Stimulated activated CD4-positive, alpha-beta T cell treated with anti-CD3 and anti-CD28 coated beads, Interleukin-4, amount 100 ng/mL, for 24 hours (primary cell): ENCODE data around the gene DLG2.
"Not testable (repeated sequence)": the region's sequence is repeated elsewhere in the genome, so short reads cannot be mapped to it uniquely, and the experiment has no call there.

Experiments
- DNase-seq: peaks from one replicate; pipeline ENCODE4 v3.0.0-alpha.2; 2020

The DLG2 gene

DNA sequence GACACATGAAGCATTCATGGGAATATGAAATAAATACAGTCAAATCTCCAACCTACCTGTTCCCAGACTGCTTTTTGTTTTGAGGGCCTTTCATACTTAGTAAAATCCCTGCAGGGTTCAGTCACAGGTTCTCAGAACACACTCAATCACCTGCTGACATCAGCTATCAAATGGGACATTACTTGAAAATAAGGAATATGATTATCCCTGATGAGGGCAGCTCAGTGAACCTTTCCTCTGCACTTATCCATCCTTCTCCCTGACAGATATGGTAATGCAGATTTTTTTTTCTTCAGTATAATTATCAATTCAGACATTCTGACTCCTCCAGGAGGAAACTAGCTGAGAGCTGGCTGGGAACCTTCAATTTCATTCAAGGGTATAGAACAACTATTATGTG is 1213.6 kb downstream of the DLG2 start:
- no peak for DNase-seq

DNA sequence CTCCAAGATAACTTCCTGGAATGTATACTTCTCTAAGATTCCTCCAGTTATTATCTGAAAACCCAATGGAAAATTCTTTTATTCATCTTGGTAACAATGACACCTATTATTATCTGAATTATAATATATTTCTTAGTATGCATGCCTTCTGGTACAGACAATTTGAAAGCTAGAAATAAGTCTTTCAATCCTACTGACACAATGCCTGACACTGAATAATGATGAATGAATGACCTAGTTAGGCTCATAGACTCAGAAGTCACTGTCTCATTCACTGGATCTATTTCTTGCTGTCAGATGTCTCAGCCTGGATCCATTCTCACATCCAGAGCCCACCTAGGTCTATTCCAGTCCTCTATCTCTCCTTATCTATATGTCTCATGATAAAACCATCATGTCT is 1214.3 kb downstream of the DLG2 start:
- DNase-seq, result no peak

DNA sequence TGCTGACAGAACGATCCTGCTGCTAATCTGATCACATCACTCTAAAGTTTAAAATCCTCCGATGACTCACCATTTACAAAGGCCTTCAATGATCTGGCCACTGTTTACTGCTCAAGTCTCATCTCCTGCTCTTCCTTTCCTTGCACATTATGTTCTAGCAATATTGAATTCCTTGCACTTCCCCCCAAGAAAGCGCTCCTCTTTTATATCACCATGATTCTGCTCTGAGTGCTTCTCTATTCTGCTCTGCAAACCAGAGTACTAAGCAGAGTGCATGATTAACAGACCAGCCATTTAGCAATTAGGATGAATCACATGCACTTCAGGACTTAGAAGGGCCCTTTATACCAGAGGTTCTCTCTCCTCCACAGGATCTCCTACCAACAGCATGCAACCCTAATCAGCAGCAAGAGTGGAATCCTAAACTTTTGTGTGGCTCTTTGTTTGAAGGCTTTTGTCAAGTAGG is 1218.2 kb downstream of the DLG2 start:
- DNase-seq, result no peak

DNA sequence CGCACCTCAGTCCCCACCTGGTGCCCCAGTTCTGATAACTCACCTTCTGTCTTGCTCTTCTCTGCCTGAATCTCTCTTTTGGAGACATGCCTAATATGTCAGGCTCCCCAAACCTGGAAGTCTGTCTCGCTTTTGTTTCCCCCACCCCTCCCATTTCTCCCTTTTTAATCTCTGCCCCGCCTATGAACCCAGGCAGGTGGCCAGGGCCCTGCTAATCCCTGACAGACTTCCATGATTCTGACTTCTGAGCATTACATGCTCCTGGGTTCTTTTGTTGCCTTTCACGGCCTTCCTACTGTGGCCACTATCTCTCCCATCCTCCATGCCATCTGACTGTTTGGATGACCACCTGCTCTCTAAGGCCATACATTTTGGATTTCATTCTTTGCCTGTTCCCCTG is 1220.1 kb downstream of the DLG2 start:
- no peak for DNase-seq

DNA sequence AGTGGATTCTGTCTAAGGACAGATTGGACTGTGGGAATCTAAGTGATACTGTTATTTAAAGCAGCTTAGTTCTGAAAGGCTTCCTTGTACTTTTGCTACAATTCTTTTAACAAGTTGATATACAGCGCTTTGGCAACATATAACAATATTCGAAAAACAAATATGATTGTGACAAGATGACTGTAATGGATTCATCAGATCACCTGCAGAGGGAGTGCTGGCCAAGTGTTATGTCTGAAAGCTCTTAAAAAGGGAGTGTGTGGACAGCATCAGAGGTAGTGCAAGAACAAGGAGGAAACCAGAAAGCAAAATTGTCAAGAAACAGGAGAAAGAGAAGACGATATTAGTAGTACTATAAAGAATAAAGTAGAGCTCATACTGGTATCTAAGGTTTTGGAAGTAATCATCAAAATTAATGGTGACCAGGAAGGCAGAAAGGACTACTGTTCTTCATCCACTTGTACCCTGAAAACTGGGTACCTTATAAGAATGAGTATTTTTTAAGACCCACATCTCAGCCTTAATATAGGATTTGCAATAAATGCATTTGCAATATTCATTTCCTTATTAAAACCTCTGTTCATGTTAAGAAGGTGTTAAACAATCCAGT is 1229.0 kb downstream of the DLG2 start:
- DNase-seq, result no peak

DNA sequence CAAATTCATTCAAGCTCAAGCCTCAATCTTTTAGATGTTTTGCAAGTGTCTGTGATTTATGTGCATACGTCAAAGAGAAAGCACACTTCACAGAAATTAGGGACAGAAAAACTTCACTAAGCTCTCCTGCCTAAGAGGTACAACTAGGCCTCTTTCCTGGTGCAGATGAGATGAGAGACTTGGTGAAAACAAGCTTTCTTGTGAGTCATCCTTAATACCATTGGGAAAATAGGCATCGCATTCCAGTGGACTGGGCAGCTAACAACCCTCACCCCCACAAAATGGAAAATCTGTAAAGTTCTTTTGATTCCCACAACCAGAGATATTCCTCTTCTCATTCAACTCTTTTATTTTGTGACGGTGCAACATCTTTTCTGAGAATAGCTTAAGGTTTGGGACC is 1230.6 kb downstream of the DLG2 start:
- no peak for DNase-seq

DNA sequence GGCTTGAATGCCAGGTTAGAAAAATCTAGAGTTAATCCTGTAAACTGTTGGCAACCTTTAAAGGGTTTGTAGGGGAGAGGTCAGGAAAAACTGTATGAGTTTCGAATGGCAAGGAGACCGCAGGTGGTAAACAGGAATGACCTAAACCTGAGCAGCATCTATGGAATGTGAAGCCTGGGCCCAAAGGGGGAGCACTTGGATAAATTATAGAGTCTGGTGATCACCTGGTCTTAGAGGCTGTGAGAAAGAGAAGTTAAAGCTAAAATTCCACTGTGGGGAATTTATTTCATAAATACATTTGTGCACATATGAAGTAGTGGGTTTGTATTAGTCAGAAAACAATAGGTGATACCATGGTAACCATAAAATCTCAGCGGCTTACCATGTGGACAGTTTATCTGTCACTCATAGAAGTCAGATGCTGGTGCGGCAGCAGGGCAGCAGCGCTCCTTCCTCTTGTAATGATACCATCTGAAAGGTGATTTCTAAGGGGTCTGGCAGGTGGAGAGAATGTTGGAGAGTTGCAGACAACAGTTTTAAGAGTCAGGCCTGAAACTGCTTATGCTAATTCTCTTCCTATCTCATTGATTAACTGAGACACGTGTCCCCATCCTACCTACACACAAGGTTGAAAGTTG is 1236.6 kb downstream of the DLG2 start:
- no peak for DNase-seq

DNA sequence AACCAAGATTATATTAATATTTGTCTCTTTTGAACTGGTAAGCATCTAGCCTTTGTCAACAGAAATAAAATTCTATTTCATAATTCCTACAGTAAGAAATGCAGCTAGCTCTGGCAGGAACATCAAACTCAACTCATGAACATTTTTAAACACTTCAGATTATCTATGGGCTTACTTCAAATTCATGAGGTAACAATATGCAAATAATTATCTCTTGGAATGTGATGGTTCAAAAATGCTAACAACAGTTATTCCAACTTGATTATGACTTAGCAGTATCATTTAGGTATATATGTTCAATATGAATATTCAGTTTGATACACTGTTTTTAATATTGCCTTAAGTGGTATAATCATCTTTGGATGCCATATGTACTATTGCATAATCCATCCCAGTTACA is 1237.4 kb downstream of the DLG2 start:
- no peak for DNase-seq

DNA sequence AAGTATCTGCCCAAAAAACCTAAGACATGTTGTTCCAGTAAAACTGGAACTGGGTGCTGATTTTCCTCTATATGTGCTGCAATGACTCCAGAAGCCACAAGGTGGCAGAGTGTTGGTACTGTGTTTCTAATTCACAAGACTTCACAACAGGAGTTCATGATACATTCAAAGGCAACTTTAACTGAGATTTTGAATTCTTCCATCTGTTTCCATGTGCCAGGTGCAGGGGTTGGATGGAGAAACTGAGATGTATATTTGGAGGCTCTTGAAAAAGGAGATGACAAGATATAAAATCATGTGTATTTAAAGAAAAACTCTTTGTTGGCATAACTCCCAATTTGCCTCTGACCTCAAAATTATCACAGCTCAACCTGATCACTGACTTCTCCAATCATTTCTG is 1242.4 kb downstream of the DLG2 start:
- DNase-seq, result peak; percentile 6

DNA sequence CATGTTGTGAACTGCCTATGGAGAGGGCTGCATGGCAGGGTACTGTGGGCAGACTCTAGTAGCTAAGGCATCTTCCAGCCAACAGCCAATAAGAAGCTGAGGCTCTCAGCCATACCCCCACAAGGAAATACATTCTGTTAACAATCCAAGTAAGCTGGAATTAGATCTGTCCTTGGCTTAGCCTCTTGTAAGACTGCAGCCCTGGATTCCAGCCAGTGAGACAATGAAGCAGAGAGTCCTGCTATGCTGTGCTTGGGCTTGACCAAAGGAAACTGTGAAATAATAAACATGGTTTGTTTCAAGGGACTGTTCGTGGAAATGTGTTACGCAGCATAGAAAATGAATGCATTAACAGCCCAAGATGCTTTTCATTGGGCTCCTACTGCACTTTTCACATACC is 1243.6 kb downstream of the DLG2 start:
- DNase-seq, result no peak

DNA sequence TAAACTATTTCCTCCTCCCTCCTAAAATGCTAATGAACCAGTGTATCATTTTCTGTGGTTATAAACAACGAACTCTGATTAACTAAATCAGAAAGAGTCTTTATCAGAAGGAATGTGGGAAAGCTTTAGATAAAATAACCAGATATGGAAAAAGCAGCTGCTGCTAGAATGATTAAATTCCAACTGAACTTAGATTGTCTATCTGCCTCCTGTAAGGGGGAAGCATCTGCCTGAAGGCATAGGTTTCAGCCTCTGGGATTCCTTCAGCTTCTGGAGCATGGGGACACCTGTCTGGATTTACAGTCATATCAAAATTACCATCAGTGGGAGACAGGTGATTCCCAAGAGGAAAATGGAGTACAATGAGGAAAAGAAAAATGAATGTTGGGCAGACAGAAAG is 1245.5 kb downstream of the DLG2 start:
- DNase-seq, result no peak

DNA sequence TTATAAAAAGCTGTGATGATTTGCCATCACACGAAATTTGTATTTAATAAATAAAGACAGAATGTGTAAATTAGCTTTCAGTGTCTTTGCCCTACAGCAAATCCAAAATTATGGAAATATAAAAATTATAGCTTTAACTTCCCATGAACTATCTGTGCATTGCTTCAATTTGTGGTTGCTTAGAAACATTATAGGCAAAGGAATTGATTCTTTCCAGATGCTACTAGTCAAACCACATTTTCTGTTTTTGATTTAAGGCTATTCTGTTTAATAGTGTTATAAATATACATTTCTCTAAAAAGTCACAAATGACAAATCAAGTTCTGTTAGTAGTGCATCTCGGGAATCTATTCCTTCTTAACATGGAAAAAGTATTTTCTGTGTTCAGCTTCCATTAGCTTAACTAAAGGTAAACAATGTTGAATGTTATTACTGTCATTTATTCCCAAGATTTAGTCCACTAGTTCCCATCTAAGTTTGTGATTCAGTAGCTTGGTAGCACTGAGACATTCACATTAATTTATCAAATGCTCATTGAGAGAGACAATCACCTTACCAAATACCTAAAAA is 1254.7 kb downstream of the DLG2 start:
- DNase-seq, result no peak

DNA sequence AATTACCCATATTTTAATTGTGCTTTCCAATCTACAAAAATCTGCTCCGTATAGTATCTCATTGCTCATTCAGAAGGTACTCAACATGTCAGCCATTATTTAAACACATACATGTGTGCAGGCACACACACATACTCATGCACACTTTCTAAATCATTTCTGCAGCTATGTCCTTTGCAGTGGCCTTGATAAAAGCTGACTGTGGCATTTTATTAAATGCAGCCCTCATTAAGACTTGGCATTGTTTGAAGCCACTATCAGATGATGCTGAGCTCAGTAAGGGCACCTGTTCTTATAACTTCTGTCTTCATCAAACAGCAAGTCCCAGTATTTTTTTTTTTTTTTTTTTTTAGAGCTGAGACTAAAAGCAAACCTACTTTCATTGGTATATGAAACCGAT is 1269.1 kb downstream of the DLG2 start:
- DNase-seq, result no peak

DNA sequence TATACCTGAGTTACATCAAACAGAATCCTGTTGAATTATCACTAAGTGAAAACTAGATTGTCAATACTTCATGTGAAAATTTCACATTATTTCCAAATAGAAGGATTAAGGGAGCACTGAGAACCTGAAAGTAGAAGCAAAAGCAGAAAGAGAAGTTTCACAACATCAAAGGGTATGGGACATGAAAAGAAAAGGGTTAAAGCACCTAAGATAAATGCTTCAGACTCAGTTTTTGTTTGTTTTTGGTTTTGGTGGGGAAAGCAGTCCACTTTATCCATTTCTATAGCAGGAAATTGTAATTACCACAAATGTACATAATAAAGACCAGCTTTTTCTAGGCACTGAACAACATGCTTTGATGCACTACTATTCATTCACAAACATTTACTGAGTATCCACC is 1271.2 kb downstream of the DLG2 start:
- DNase-seq, result no peak

DNA sequence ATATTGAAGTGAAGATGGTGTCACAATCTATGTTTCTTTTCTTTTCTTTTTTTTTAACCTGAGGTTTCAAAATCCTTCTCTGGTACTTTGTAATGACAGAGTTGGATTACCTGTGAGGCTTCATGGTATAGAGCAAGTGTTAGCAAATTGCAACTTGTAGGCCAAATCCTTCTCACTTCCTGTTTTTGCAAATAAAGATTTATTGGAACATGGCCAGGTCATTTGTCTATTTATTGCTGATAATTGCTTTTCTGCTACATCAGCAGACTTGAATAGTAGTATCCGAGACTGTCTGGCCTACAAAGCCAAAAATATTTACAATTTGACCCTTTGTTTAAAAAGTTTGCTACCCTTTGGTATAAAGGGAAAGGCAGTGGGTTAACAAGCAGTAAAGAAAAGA is 1281.5 kb downstream of the DLG2 start:
- no peak for DNase-seq

DNA sequence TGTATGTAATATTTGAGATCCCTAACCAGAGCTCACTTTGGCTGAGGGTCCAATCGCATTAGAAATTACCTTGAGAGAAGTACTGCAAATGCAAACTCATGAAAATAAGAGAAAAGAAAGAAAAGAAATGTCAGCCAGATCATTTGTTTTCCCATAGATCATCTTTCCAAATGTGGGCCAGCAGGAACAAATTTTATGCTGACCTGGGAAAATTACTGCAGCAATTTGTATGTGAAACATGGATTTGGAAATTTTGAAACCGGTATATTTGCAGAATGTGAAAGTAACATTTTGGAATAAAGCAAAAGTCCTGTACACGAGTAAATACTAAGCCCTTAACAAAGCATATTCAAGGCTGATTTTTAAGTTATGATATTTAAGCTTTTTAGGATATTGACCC is 1282.1 kb downstream of the DLG2 start:
- DNase-seq, result no peak

DNA sequence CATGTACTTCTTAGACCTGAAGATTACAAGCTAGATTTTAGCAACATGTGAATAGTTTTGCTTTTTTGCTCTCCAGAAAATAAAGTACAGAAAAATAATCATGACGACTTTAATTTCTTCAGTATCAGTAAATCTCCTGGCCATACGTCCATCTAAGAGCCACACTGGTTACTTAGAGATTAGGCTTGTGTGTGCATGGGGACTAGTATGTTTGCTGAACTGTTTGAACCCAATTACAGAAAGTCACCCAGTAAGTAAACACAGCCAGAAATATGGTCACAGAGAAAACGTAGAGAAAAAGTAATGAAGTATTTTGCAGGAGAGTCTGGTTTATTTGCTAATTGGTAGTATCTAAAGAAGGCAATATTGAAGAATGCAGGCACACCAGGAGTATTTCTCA is 1287.3 kb downstream of the DLG2 start:
- DNase-seq, result no peak

DNA sequence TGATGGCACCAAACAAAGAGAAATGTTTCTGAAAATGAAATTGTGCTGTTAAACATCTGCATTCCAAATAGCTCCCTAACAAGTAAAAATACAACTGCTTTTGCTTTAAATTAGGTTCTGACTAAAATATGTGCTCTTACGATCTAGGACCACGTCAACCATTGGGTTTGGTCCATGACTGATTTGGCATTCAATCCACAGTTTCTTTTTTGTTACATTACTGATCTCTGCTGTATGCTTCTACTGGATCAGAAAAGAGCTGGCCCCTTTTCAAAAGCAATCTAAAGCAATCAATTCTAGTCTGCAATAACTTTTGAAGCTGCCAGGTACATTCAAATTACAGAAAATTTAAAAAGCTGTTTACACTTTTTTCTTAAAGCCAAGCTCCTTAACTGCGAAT is 1293.9 kb downstream of the DLG2 start:
- no peak for DNase-seq

DNA sequence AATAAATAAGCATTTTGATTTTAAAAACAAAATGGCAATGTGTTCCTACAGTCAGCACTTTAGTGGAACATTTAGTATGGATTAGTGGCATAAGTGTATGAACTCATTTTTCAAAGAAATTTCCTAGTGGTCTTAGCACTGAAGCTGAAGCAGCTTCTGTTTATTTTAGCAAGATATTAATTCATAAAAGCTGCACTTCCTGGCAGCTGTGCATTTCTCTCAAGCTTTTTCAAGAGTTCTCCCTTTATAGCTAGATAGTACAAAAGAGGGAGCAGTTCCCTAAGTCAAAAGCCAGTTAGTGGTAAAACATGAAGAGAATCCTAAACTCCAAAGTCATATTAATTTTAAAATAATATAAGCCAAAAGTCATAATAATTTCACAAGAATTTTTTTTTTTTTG is 1304.9 kb downstream of the DLG2 start:
- DNase-seq, result no peak

DNA sequence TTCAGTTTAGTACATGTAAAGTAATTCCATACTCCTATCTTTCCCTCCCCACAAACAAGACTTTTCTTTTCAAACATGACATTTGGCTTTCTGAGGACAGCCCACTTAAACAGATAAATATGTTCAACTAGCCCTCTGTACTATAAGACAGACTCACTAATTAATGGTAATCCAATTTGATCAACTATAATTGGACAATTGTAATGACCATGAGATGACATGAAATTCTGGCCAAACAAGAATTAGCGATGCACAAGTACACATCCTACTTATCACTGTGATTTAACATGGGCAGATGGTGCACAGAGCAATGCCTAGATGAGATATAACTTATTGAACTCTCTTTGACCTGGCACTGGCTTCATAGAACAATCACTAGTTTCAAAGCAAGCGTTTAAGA is 1307.3 kb downstream of the DLG2 start:
- DNase-seq, result no peak

DNA sequence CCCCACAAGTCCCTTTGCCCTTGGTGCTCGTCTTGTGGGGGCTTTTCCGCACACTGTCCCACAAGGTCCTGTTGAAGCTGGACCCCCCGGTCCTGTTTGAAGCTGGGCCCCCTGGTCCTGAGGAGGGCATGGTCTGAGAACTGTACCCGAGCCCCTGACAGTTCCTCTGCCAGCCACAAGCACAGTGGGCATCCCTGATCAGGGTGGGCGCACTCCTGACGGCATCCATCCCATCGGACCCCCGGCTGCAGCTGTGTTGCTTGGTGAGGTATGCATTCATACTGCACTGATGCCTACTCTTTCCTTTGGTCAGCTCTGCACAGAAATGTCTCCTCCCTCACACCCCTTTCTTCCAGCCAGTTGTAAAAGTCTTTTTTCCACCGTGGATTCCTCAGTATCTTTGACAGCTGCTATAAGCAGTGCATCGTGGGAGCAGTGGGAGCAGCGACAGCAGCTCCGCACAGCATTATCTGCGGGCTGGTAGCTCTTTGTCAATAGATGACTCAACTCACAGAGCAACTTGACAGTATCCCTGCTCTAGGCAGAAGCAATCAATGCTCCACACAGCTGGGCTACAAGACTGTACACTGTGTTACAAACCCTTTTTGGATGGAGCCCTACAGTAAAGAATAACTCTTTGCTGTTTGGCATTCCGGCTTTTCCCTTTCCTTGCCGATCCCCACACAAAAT is 1310.1 kb downstream of the DLG2 start:
- no peak for DNase-seq

DNA sequence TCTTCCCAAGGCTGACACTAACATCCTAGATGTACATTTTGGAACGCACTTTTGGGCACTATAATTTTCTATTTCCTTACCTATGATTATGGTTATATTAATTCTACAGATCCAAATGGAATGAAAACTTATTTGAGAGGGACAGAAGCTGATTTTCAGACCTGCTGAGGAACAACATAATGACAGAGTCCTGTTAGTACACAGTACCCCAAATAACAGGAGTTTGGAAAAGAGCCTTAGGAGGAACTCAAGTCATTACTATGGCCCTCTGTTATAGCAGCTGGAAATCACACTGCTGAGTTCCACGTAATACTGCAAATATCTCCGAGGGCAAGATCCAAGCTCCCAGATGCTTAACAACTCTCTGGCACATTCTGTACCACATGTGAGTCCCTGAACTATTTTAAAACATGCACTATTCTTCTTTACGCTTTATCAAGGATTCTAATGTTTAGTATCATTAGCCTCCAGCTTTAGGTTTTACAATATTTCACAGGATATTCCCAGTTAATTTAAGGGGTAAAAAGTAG is 1313.2 kb downstream of the DLG2 start:
- DNase-seq, result no peak

DNA sequence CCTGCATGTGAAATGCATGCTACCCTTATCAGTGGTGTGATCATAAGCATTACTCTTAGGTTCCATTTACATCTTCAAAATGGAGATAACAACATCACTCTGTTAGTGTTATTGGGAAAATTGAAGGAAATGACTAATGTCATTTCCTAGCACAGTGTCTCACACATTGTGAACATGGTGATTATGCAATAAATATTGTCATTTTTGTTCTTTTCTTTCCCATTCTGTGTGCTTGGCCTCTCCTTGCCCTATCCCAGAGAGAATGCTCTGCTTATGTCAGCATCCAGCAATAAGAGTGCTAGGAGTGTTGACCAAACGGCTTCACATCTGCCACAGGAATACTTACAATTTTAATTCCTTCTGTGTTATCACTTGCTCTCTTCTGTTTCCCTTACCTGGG is 1316.9 kb downstream of the DLG2 start:
- DNase-seq, result no peak

DNA sequence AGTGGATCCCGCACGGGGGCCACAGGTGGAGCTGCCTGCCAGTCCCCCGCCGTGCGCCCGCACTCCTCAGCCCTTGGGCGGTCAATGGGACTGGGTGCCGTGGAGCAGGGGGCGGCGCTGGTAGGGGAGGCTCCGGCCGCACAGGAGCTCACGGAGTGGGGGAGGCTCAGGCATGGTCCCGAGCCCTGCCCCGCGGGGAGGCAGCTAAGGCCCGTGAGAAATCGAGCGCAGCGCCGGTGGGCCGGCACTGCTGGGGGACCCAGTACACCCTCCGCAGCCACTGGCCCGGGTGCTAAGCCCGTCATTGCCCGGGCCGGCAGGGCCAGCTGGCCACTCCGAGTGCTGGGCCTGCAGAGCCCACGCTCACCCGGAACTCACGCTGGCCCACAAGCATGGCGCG is 1318.7 kb downstream of the DLG2 start:
- DNase-seq, result not testable (repeated sequence)
